Endothelial cell of umbilical vein (primary cell): ENCODE measurements around the gene PBX3. TPM values are rescaled to one million over a fixed set of nuclear protein-coding genes. Genes with fewer than 3 reads are reported as not detected.

Source experiments
- BruUV-seq: library from RNA; stranded (reverse); fragments of 400-500 nt; replicated peaks from 2 replicates; lab custom pipeline; 2021; lab: Mats Ljungman, UMichigan
- CTCF ChIA-PET: fragments of 300-600, 350-600 bp; sonication (Branson Sonifier 250); formaldehyde crosslinking; loops from one replicate; lab custom pipeline; 2021; ENCODE audit warnings: antibody characterized with exemption, inconsistent platforms; lab: Charles Lee
- POLR2A ChIA-PET: fragments of 300-600, 350-600 bp; sonication (Branson Sonifier 250); formaldehyde crosslinking; loops from one replicate; lab custom pipeline; 2021; ENCODE audit warnings: antibody characterized with exemption, inconsistent platforms; lab: Charles Lee
- DNase-seq: peaks from one replicate; pipeline ENCODE4 v3.0.0-alpha.2; 2011; ENCODE audit warnings: low read depth, low spot score
- FAIRE-seq: peaks from 2 replicates; lab custom pipeline; 2011; peaks lifted over from hg19 to GRCh38; lab: Jason Lieb, UNC
- H2AFZ ChIP-seq: 2 replicates; pipeline ENCODE4 v1.6.0; 2012; ENCODE audit warnings: low read depth, low read length, control low read depth, inconsistent platforms
- H3K27ac ChIP-seq: 2 replicates; pipeline ENCODE4 v1.5.1; 2011; ENCODE audit warnings: low read depth, mild to moderate bottlenecking, control low read depth, low read length, moderate library complexity; ENCODE audit not compliant: insufficient read depth
- H3K27me3 ChIP-seq, 2 experiments: 2 replicates each; pipeline versions ENCODE4 v1.6.0 to v1.6.1; 2011; ENCODE audit warnings: low read length in 2 of 2, mixed read lengths in 1 of 2; ENCODE audit not compliant: control insufficient read depth in 2 of 2, insufficient read depth in 2 of 2
- H3K36me3 ChIP-seq, 2 experiments: 2 replicates in 1 of 2; 3 replicates in 1 of 2; pipeline ENCODE4 v1.5.1; 2011; ENCODE audit warnings: low read length in 2 of 2, mild to moderate bottlenecking in 1 of 2, moderate library complexity in 1 of 2; ENCODE audit not compliant: control insufficient read depth in 2 of 2, insufficient read depth in 2 of 2; ENCODE audit errors: extremely low read depth in 1 of 2
- H3K4me1 ChIP-seq: 3 replicates; pipeline ENCODE4 v1.5.1; 2011; ENCODE audit warnings: mild to moderate bottlenecking, low read length; ENCODE audit not compliant: control insufficient read depth, insufficient read depth; ENCODE audit errors: extremely low read depth
- H3K4me2 ChIP-seq: 2 replicates; pipeline ENCODE4 v1.6.1; 2011; ENCODE audit warnings: low read length, control low read depth, mixed read lengths; ENCODE audit not compliant: insufficient read depth
- H3K4me3 ChIP-seq, 3 experiments: fragments of 200-600 bp in 1 of 3; sonication (generic), shearing (Covaris generic) in 1 of 3; replicated peaks in 1 of 3; 2 replicates each; pipeline ENCODE4 v1.5.1; 2011 to 2016; ENCODE audit warnings: control low read depth in 3 of 3, low read length in 3 of 3, mild to moderate bottlenecking in 2 of 3, inconsistent platforms in 1 of 3, low read depth in 1 of 3, moderate library complexity in 1 of 3; ENCODE audit not compliant: insufficient read depth in 1 of 3
- H3K79me2 ChIP-seq: 2 replicates; pipeline ENCODE4 v1.6.0; 2012; ENCODE audit warnings: low read length, inconsistent platforms; ENCODE audit not compliant: control insufficient read depth, insufficient read depth
- H3K9ac ChIP-seq: replicated peaks from 2 replicates; pipeline ENCODE3; 2011; ENCODE audit warnings: low read length, control low read depth; ENCODE audit not compliant: insufficient read depth; ENCODE audit errors: extremely low read depth
- H3K9me1 ChIP-seq: replicated peaks from 3 replicates; pipeline ENCODE4 v1.6.0; 2011; ENCODE audit warnings: mild to moderate bottlenecking, low read length; ENCODE audit not compliant: control insufficient read depth, insufficient read depth; ENCODE audit errors: extremely low read depth
- H3K9me3 ChIP-seq: replicated peaks from 2 replicates; pipeline ENCODE4 v1.5.1; 2012; ENCODE audit warnings: low read length, inconsistent platforms; ENCODE audit not compliant: control insufficient read depth, insufficient read depth
- H4K20me1 ChIP-seq: replicated peaks from 2 replicates; pipeline ENCODE3; 2011; ENCODE audit warnings: mild to moderate bottlenecking, low read length; ENCODE audit not compliant: control insufficient read depth, insufficient read depth; ENCODE audit errors: extremely low read depth
- EZH2 ChIP-seq: IDR thresholded peaks from 2 replicates; pipeline ENCODE4 v1.6.1; 2012; ENCODE audit warnings: borderline replicate concordance, low read depth, mild to moderate bottlenecking, moderate library complexity, low read length, inconsistent platforms; ENCODE audit not compliant: severe bottlenecking
- MYC ChIP-seq: IDR thresholded peaks from one replicate; pipeline ENCODE4 v1.6.1; 2011; ENCODE audit warnings: mild to moderate bottlenecking, low read depth, low read length
- POLR2A ChIP-seq: IDR thresholded peaks from 2 replicates; pipeline ENCODE4 v1.6.1; 2012; ENCODE audit warnings: low read depth, mild to moderate bottlenecking, control low read depth, low read length
- POLR2AphosphoS5 ChIP-seq: IDR thresholded peaks from 2 replicates; pipeline ENCODE4 v1.6.1; 2012; ENCODE audit warnings: low read depth, mild to moderate bottlenecking, control low read depth, low read length, moderate library complexity; ENCODE audit not compliant: insufficient read depth
- dilution Hi-C: fragments of 300-500 bp; cut with MboI; formaldehyde crosslinking; loops from one replicate; pipeline ENCODE4 v1.15.0; 2019; ENCODE audit warnings: low sequenced_read_pairs; ENCODE audit not compliant: extremely low pct_ligation_motif_present
- intact Hi-C: fragments of 100-400 bp; cut with micrococcal nuclease; formaldehyde crosslinking; loops from one replicate; pipeline ENCODE4 v1.10.0; 2022
- polyA plus RNA-seq, 4 experiments: library from polyadenylated mRNA; depleted of rRNA in 3 of 4; stranded (reverse) in 3 of 4; unstranded in 1 of 4; fragments of >200 nt; gene quantifications; 2 replicates each; pipeline versions ENCODE4 v1.2.1 to v1.2.3, GENCODE V29; 2011 to 2012; ENCODE audit warnings: missing spikeins in 1 of 4
- total RNA-seq: library from RNA; stranded (reverse); gene quantifications from 2 replicates; pipeline ENCODE4 v1.2.3, GENCODE V29; 2021
- TF ChIP-seq, protein P1 (sequence below), 2 donors: IDR thresholded peaks; 1 replicate in 1 of 2; 2 replicates in 1 of 2; pipeline ENCODE4 v1.5.1; 2011; ENCODE audit warnings: low read length in 2 of 2, mild to moderate bottlenecking in 2 of 2, moderate library complexity in 2 of 2, control low read depth in 1 of 2, inconsistent platforms in 1 of 2, low read depth in 1 of 2; ENCODE audit not compliant: insufficient read depth in 1 of 2; ENCODE audit errors: extremely low read depth in 1 of 2

Gene PBX3
- total and polyA plus RNA-seq, 2 donors (not counting 3 experiments of a cell fraction or from before 2014, with no cell fraction given): 18.8 to 42.0 TPM

DNA sequence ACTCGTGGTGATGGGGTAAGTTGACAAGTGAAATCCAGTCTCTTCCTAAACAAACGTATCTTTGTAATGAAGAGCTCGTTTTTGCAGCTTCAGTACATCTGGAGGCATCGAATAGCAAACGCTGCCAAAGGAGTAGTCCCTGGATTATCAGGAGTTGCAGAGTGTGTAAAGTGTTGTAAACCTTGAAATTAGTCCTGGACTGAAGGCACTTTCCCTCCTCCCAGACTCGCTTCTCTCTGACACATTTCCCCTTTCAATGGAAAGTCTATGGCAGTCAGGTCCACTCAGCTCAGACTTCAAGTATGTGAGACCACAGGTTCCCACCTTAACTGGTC lies 1.5 kb upstream of the PBX3 start:
- H3K9ac ChIP-seq: no peak overlapping the region
- no TSS peak for BruUV-seq
- H3K9me1 ChIP-seq: no peaks in the 10 kb centered on the region
- dilution Hi-C loops: no loop called here
- peak overlapping the region; percentile 45 for H2AFZ ChIP-seq
- H3K27me3 ChIP-seq: peaks cover 3 to 4% of the 10 kb centered on the region in 2 experiments
- no peaks in the 10 kb centered on the region for H3K36me3 ChIP-seq
- intact Hi-C loops: loop anchor here (1.0 to 5.0 kb wide), 7 partner anchors 39 to 338 kb away; partner anchors contain the start of gene MAPKAP1
- peak overlapping the region in 2 of 3 experiments; percentile 22 to 92 for H3K4me3 ChIP-seq
- ChIA-PET CTCF (interaction anchor here (1.0 to 1.5 kb wide), 5 partner anchors 39 to 338 kb away, joined by 3 to 10 read pairs (median 6); partner anchors contain the start of gene MAPKAP1), POLR2A (interaction anchor here (0.7 to 1.0 kb wide), 2 partner anchors 39 to 47 kb away, joined by 3 to 5 read pairs; partner anchors contain the start of gene MAPKAP1)
- H3K4me2 ChIP-seq: peak overlapping the region; percentile 51
- H3K27ac ChIP-seq: no peak overlapping the region
- no peak for DNase-seq
- H3K4me1 ChIP-seq: peaks cover 21% of the 10 kb centered on the region
- H4K20me1 ChIP-seq: no peaks in the 10 kb centered on the region
- TF ChIP-seq, protein P1, sequence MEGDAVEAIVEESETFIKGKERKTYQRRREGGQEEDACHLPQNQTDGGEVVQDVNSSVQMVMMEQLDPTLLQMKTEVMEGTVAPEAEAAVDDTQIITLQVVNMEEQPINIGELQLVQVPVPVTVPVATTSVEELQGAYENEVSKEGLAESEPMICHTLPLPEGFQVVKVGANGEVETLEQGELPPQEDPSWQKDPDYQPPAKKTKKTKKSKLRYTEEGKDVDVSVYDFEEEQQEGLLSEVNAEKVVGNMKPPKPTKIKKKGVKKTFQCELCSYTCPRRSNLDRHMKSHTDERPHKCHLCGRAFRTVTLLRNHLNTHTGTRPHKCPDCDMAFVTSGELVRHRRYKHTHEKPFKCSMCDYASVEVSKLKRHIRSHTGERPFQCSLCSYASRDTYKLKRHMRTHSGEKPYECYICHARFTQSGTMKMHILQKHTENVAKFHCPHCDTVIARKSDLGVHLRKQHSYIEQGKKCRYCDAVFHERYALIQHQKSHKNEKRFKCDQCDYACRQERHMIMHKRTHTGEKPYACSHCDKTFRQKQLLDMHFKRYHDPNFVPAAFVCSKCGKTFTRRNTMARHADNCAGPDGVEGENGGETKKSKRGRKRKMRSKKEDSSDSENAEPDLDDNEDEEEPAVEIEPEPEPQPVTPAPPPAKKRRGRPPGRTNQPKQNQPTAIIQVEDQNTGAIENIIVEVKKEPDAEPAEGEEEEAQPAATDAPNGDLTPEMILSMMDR (IDR thresholded peaks at IDR 0.05; ENCODE audit: extremely low read depth in 1 of 2, insufficient read depth in 1 of 2, low read depth in 1 of 2, low read length in 2 of 2): no peak
- TF ChIP-seq POLR2A (no peak), EZH2 (no peak), POLR2AphosphoS5 (no peak), MYC (no peak)
- H3K79me2 ChIP-seq: peaks cover 26% of the 10 kb centered on the region
- no peak for FAIRE-seq
- H3K9me3 ChIP-seq: no peaks in the 10 kb centered on the region
